GM11168 (cell line): ENCODE measurements around the gene IPO11.

ENCODE experiments used
- in situ Hi-C: fragments of 300-500 bp; cut with MboI; formaldehyde crosslinking; loops from one replicate; pipeline ENCODE4 v1.12.0; 2022; ENCODE audit warnings: low sequenced_read_pairs; ENCODE audit not compliant: unreplicated experiment

The IPO11 gene

DNA sequence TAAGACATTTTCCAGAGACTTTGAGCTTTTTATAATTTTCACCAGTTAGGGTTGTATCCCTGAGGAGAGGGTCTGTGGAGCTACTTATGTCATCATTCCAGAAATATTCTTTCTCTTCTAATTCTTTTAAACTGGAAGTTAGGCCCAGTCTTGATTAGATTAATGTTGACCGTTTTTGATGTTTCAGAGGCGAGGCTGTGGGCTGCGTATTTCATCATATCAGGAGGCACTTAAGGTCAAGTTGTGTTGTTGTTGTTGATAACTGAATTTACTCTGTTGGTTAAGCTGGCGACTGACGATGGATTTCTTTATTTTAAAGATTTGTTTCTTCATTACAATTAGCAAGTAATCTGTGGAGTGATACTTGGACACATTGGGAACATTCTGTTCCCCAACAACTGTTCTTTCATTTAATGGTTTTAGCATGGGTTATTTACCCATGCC lies 20.1 kb downstream of the IPO11 start:
- in situ Hi-C loops, result no loop called here

GRCh38 chr5:62448528-62448927 lies 36.0 kb downstream of the IPO11 start:
- in situ Hi-C loops, result no loop called here

- in situ Hi-C loops, result loop anchor here (10.0 kb wide), 1 partner anchor 325 kb away; no protein-coding TSS in a partner anchor
These were observed 37.7 kb downstream of the IPO11 start for GRCh38 chr5:62450259-62450658.

DNA sequence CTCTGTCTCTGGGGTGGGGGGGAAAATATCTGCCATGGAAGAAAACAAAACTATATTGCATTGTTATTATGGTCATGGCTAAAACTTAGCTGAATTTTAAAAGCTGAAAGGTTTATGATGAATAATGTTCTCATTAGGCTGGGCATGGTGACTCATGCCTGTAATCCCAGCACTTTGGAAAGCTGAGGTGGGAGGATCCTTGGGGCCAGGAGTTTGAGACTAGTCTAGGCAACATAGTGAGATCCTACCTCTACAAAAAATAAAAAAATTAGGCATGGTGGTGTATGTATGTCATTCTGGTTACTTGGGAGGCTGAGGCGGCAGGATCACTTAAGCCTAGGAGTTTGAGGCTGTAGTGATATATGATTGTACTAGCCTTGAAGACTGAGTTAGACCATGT lies 44.5 kb downstream of the IPO11 start:
- in situ Hi-C loops, result loop anchor here (10.0 kb wide), 1 partner anchor 318 kb away; no protein-coding TSS in a partner anchor

GRCh38 chr5:62460578-62460983 lies 48.0 kb downstream of the IPO11 start:
- in situ Hi-C loops, result no loop called here

- in situ Hi-C loops, result no loop called here
These were observed 49.0 kb downstream of the IPO11 start for GRCh38 chr5:62461561-62461960.

DNA sequence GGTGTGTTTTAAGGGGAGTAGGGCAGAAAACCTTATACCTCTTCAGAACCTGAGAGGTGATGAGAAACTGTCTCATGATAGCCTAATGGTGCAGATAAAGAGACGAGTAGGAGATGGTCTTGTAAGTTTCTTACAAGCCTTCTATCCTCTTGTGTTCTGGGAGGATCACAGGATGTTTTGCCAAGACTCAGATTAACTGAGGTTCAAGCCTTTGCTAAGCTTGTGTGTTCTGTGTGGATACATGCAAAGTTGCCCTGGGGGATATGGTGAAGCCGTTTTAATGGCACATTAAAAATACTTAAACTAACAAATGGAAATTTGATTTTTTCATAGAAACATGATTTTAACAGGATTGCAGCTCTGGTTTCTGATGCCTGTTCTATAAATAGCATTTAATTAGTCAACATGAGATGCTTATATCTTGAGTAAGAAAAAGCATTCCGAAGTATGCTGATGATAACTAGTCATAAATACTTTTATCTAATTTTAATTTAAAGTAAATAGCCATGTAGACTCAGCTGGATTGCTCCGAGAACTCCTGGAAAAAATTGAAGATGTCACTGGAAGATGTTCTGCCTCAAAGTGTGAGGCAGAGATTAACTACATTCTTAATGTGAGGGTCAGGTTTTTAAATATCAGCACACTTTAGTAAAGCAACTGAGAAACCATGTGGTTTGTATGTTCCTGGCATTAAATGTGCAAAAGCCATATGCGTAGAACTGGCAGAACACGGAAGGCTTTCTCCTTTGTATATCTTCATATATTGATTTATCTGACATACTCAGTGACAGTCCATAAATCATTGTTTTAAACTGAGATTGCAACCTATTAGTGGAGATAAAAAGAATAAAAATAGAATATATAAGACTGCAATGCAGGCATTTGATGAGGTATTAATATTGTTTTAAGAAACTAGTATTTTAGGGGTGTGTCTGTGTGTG lies 53.7 kb downstream of the IPO11 start:
- in situ Hi-C loops, result no loop called here

DNA sequence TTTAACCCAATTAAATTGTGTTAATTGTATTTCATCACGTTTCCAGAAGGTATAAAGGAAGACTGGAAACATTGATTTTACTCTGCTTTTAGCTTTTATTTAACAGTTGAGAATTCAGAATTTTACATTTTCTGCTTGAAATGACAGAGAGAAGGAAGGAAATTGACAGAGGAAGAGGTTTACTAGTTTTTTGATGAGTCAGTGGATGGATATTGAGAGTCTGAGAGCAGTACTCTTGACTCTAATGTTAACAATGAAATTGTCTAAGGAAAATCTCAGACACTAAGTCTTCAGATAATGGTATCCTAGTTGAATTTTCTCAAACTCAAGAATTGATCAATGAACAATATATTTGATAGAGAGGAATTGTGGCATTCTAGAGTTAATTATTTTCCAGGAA lies 60.6 kb downstream of the IPO11 start:
- in situ Hi-C loops, result no loop called here

DNA sequence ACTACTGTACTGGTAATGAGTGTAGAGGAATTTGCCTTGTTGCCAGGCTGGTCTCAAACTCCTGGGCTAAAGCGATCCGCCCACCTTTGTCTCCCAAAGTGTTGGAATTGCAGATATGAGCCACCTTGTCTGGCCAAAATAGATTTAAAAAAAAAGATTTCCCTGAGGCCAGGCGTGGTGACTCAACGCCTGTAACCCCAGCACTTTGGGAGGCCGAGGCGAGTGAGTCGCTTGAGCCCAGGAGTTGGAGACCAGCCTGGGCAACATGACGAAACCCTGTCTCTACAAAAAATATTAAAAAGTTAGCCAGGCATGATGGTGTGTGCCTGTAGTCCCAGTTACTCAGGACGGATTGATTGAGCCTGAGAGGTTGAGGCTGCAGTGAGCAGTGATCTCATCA lies 62.5 kb downstream of the IPO11 start:
- in situ Hi-C loops, result no loop called here

DNA sequence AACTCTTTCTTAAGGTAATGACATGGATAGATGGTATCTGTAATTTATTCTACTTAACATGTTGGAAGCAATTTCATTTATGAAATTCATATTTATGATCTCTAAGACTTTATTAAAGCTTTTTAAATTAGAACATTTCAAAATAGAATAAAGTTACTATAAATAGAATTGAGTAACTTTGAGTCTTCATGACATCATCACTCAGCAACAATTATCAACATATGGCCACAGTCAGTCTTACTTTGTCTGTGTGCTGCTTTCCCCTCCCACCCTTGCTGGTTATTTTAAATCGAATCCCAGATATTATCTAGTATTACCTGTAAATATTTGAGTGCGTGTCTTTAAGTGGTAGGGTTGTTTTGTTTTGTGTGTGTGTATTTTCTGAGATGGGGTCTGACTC lies 65.2 kb downstream of the IPO11 start:
- in situ Hi-C loops, result no loop called here

- in situ Hi-C loops, result no loop called here
These were observed 71.0 kb downstream of the IPO11 start for GRCh38 chr5:62483556-62483955.

GRCh38 chr5:62486672-62487071 lies 74.1 kb downstream of the IPO11 start:
- in situ Hi-C loops, result no loop called here

- in situ Hi-C loops, result no loop called here
These were observed 76.0 kb downstream of the IPO11 start for GRCh38 chr5:62488531-62488930.

DNA sequence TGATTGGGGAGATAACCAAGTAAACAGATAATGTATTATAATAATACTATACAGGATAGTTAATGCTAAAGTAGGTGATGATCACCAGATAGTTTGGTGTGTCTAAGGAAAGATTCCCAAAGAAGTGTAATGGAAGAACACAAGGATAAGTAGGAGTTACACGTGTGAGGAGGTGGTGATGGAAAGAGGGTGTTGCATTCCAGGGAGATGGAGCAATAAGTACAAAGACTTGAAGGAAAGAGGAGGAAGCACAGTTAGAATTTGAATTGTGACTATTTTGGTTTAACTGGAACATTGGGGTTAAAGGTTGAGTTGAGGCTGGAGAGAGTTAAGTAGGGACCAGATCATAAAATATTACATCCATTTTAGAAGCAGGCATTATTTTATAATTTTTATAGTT lies 76.9 kb downstream of the IPO11 start:
- in situ Hi-C loops, result no loop called here

- in situ Hi-C loops, result no loop called here
These were observed 82.2 kb downstream of the IPO11 start for GRCh38 chr5:62494772-62495171.

DNA sequence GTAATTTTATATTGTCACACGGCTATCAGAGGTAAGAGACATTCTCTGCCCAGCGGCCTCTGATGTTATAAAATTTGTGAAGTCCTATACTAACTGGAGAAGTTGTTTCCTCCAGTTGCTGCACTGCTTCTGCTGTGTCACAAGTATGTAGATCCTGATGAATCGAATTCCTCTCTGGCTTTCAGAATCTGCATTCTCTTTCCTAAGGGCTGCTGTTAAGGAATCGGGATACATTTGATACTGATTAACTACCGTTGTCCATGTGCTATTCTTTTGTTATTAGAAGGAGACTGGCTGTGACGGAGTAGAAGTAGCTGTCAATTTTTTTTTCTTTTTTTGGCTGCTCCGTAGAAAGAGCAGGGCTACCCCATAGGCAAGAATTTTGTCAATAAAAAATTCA lies 84.3 kb downstream of the IPO11 start:
- in situ Hi-C loops, result no loop called here

- in situ Hi-C loops, result no loop called here
These were observed 86.4 kb downstream of the IPO11 start for GRCh38 chr5:62498961-62499360.

DNA sequence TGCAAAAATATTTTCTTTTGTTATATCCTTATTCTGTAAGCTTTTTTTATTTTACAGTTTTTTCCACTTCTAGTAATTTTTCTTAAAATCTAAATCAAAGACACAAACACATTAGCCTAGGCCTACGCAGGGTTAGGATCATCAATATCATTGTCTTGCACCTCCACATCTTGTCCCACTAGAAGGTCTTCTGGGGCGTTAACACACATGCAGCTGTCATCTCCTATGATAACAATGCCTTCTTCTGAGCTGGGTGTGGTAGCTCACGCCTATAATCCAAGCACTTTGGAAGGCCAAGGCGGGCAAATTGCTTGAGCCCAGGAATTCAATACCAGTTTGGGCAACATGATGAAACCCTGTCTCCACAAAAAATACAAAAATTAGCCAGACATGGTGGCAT lies 87.2 kb downstream of the IPO11 start:
- in situ Hi-C loops, result no loop called here

GRCh38 chr5:62502456-62503101 lies 90.0 kb downstream of the IPO11 start:
- in situ Hi-C loops, result no loop called here

DNA sequence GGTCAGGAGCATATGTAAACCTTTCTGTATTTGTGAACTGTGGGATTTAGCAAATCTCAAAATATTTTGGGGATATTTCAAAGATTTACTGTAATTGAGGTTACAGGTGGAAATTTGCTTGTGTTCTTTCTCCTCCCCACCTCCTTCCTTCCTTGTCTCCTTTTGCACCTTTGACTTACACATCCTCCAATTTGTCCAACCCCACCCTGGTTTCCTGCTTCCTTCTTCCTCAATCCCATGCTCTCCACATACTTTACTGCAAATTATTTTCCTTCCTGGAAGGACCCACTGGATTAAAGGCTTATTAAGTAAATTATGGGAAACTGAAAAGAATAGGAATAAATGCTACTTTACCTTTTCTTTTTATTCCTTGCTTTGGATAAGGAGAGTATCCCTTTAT lies 91.6 kb downstream of the IPO11 start:
- in situ Hi-C loops, result no loop called here

DNA sequence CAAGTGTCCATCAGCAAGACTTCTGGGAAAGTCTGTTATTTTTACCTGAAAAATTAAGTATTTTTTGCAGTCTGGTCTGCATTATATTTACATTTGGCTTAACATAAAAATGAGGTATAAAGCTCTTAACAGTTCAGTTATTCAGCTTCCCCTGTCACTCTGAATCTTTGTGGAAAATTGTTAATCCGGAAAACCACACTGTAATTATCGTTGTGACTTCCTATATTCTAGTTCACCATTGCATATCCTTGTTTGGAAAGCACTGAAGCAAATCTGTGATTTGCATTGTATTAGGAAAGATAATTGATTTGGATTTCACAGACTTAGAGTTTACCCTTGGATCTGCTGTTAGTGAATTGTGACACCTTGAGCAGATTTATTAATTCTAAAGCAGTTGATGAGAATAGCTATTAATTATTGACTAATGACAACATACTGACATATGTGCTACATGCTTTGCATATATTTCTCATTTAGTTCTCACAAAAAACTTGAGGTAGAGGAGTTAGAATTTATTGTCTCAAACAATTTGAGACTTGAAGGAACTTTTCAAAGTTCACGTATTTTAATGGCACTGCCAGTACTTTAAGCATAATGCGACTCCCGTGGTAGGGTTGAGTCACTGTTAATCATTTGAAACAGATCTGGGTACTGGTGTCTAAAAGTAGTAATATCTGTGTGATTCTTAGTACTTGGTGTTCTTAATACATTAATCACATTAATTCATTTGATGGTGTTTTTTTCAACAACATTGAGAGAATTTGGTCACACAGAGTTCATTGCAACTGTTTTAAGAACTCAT lies 94.3 kb downstream of the IPO11 start:
- in situ Hi-C loops, result no loop called here
